ENCODE results near the gene BPIFB4. TPM values are rescaled to one million over a fixed set of nuclear protein-coding genes. Genes with fewer than 3 reads are reported as not detected.

BPIFB4 gene
- total RNA-seq, 1 donor from 2014 or later: not detected

DNA sequence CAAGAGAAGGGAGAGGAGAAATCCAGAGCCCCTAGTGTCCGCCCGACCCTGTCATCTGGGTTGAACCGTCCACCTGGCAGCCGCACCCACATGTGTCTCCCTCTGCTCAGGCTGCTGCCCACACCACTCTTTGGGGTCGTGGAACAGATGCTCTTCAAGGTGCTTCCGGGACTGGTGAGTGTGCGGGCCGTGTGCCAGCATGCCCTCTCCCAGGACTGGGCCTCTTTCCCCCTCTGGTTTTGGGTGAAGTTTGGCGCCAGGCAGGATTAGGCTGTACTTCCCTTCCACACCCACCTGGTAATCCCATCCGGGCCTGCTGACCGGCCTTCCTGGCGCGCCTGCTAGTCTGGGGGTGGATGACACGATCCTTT, 17.8 kb upstream of the BPIFB4 start:
- DNase-seq (ENCODE audit: low spot score): peak; percentile 5

DNA sequence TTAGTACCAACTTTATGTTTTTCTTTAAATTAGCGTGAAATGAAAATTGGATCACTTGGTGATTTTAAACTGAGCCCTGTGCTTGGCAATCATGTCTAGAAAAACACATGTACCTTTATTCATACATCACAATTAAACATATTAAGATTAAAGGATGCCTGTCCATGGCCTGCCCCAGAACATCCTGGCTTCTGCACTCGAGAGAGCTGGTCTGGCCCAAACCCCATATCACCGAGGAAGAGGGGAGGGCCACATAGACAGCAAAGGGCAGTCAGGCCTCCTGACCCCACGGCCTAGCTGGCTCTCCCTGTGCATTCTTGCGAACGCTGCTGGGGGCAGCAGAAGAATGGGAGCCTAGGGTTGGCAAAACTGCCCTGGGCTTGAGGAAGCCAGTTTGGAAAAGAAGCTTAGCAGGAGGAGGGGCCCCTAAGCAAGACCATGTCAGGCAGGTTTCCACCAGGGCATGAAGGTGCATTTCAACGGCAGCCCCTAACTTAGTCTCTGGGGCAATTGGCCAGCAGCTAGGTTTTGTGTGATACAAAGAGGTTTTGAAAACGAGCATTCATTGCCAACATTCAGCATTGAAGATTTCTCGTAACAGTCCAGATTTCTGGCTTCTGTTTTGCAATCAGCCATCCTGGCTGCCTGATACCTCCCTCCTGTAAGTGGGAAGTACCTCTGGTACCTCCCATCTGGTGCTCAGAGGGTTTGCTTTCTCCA, 17.2 kb upstream of the BPIFB4 start:
- DNase-seq (ENCODE audit: low spot score): no peak

DNA sequence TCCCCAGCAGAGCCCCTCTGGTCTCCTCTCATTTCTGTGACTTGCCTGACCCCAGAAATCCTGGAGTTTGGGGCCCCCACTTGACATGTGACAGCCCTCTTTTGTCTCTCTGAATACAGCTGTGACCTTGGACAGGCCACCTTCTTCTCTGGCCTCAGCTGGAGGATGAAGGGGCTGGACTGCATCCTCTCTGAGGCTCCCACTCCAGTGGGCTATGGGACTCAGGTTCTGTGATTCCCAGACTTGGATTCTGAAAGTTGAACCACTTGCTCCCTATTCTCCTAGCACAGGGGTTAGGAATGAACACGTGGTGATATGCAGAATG, 16.7 kb upstream of the BPIFB4 start:
- no peak for DNase-seq (ENCODE audit: low spot score)

DNA sequence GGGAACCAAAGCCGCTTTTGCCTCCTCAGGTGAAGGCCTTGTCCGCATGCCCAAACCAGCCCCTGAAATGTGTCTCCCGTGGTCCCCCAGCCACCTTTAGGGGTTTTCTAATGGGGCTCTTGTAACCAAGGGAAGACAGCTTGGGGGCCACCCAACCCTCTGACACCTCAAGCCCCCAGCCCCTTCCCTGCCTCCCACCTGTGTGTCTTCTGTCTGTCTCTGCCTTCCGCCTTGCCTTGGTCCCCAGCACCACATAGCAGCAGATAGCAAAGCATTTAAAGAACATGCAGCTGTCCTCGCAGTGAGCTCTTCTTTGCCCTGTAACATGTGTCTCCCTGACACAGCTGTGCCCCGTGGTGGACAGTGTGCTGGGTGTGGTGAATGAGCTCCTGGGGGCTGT, 16.2 kb upstream of the BPIFB4 start:
- DNase-seq (ENCODE audit: low spot score): no peak

DNA sequence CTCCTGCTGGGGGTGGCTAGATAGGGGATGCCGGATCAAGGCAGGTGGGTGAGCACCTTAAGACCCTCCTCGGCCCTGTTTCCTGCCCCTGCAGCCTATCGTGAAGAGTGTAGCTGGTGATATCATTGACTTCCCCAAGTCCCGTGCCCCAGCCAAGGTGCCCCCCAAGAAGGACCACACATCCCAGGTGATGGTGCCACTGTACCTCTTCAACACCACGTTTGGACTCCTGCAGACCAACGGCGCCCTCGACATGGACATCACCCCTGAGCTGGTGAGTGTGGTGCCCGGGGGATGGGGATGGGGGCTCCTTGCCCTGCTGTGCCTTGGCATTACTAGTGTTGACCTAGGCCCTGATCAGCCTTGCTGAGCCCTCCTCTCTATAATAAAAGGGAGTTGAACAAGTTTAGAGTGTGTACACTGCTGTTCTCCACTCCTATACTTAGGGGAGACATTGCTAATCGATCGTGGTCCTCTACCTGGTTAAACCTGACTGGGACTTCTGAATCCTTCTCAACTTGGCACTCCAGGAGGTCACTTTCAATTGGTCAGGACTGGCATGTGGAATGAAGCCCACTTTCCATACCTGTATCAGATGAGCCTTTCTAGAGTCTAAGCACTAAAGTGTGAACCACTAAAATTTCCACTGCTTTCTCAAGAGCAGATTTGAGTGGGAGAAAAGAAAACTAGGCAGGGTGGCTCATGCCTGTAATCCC, 14.7 kb upstream of the BPIFB4 start:
- no peak for DNase-seq (ENCODE audit: low spot score)

DNA sequence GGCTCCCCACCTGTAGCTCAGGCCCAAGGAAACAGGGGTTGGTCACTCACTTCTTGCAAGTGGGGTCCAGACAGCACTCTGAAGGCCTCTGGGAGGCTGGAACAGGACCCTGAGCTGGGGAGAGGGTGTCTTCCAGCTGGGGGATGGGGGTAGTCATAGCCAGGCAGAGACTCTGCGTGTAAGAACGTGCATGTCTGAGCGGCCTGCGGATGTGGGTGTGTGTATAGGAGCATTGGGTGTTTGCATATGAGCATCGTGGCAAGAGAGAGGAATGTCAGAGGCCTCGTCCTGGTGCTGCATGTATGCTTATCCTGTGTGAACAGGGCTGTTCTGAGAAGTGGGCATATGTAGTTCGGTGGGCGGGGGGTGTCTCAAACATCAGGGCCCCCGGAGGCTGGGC, 13.7 kb upstream of the BPIFB4 start:
- no peak for DNase-seq (ENCODE audit: low spot score)

DNA sequence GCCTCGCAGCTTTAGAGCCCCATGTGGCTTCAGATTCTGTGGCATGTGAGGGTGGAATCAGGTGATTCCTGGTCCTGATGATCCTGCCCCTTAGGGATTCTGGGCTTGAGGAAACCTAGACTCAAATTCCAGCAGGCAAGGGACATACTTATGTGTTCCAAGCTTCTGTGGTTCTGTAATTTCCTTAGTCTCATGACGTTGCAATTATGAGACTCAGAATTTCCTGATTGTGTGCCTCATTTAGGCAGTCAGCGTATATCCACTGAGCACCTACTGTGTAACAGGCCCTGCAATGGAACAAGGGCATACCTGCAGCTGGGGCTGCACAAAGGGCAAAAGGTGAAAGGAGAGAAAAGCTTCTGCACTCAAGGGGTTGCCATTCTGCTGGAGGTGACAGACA, 11.6 kb upstream of the BPIFB4 start:
- no peak for DNase-seq (ENCODE audit: low spot score)

DNA sequence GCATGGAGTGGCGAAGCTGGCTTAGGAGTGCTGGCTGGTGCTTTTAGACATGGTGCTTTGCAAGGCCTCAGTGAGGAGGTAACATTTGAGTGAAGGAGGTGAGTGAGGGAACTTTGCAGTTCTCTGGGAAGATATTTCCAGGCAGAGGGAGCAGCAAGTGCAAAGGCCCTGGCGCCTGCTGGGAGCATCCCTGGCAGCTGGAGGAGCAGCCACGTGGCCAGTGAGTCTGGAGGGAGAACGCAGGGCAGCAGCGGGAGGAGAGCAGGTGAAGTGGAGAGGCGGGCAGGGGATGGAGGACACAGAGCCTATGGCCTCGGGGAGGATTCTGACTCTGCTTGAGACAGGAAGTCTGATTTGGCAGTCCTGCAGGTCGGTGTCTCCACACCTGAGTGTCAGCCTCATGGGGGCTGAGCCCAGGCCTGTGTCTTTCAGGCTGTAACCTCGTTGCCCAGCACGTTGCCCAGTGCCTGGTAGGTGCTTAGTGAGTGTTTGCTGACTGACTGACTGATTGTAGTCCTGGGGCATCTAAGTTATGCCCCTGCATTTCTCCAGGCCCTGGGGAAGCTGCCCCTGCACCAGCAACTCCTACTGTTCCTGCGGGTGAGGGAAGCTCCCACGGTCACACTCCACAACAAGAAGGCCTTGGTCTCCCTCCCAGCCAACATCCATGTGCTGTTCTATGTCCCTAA, 11.0 kb upstream of the BPIFB4 start:
- DNase-seq (ENCODE audit: low spot score): no peak

DNA sequence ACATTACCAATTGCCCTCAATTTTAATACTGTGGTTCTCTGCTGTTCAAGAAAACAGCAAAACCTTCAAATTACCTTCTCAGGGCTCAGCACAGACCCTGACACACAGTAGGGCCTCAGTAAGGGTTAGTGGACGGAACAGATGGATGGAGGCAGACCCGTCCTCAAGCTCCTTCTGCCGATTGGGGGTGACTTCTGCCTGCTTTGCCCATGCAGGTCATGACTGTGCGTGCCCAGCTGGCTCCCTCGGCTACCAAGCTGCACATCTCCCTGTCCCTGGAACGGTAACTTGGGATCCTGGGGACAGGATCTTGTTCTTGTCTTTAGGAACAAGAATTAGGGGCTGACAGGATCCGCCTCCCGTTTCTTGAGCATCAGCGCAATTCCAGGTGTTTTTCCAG, 9.8 kb upstream of the BPIFB4 start:
- no peak for DNase-seq (ENCODE audit: low spot score)

DNA sequence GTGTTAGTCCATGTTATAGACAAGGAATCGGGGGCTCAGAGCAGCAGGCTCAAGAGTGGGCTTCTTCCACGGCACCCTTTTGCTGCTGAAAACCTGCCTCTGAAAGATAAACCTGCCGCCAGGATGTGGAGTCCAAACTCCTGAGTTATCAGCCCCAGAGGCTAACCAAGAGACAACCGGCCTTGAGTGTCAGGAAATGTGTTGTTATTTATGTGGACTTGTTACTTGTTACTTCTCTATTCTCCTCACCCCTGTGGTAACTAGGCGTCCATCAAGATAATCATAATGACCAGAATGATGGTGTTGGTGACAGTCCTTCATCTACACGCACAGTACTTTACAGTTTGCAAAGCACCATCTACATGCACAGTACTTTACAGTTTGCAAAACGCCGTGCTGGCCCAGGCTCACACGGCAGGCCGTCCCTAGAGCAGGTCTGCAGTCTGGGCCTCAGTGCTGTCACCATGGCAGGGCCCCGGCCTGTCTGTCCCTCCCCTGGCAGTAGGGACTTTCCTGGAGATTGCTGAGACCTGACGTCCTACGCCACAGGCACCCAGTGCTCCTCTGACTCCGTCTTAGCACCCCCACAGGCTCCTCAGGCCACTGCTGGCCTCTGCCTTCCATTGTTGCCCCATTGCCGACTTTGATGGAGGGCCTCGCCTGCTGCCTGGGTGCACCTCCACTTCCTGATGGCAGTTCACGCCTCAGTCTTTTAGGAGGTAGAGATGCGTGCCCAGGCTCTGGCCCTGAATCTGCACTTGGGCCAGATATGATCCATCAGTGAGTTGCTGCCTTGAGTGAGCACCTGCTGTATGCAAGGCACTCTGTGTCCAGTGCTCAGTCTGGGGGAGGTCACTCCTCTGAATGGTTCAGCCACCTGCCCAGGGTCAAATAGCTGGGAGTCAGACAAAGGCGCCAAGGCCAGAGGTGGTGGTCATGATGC, 9.1 kb upstream of the BPIFB4 start:
- no peak for DNase-seq (ENCODE audit: low spot score)

DNA sequence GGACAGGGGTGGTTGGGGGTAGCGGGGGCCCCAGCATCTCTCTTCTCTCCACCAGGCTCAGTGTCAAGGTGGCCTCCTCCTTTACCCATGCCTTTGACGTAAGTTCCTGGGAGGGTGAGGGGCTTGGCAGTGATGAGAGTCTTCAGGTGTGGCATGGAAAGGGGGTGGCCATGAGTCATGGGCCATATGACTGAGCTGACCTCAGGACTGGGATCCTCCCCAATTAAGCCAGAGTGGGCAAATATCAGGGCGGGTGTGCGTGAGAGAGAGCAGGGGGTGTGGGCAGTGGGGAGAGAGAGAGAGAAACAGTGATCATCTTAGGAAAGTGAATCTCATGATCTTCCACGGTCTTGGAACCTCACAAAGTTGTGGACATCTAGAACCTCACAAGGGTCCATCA, 8.2 kb upstream of the BPIFB4 start:
- no peak for DNase-seq (ENCODE audit: low spot score)

DNA sequence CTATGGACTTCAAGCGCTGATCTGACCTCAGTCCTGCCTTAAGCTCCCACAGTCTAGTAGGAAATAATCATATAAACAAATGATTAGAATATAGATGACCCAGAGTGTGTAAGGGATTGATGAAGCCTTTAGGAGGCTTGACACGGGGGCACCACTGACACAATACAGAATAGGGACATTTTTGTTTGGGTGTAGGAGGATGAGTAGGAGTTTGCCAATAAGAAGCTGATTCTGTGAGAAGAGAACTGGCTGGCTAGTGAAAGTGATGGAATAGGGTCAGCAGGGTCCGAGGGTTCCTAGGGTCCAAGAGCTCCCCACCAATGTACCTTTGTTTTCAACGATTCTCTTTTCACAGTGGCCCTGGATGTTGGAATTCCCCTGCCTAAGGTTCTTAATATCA, 7.1 kb upstream of the BPIFB4 start:
- no peak for DNase-seq (ENCODE audit: low spot score)

DNA sequence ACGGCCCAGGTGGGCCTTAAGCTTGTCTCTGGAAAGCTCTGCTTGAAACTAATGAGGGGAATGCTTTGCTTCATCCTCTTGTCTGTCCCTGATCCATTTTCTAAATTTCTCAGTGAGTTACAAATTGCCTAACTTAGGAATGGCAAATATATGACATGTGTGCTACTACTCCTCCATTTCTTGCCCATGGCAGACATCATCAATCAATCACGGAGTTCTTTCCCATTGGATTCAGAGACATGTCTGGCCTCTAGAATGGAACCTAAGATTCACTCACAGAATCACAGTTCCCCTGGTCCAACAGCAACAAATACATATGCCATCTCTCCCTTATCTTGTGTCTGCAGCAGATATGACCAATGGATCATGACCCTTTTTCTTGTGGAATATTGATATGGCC, 6.6 kb upstream of the BPIFB4 start:
- no peak for DNase-seq (ENCODE audit: low spot score)

DNA sequence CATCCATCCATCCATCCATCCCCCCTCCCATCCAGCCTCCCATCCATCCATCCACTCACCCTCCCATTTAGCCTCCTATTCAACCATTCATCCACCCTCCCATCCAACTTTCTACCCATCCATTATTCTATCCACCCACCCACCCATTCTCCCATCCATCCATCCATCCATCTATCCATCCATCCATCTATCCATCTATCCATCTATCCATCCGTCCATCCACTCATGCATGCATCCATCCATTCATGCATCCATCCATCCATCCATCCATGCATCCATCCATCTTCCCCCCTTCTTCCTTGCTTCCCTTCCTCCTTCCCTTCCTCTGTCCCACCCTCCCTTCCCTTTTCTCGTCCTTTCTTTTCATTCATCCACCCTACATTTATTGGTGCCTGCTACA, 4.8 kb upstream of the BPIFB4 start:
- no peak for DNase-seq (ENCODE audit: low spot score)

DNA sequence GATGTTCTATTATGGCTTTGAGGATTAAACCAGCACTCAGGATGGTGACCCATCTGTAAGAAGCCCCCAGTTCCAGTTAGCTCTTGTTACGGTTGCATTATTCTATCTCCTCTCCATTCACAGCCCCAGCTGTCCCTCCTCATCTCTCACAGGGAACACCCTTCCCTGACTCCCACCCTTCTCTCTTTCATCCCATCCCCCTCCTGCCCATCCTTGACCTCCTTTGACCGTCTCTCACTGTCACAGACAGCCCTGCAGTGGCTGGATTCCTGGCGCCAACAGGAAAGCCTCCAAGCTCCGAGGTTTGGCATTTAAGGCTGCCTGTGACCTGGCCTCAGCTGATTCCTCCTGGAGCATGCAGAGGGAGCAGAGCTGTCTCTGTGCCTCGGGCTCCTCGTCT, 4.2 kb upstream of the BPIFB4 start:
- DNase-seq (ENCODE audit: low spot score): no peak

DNA sequence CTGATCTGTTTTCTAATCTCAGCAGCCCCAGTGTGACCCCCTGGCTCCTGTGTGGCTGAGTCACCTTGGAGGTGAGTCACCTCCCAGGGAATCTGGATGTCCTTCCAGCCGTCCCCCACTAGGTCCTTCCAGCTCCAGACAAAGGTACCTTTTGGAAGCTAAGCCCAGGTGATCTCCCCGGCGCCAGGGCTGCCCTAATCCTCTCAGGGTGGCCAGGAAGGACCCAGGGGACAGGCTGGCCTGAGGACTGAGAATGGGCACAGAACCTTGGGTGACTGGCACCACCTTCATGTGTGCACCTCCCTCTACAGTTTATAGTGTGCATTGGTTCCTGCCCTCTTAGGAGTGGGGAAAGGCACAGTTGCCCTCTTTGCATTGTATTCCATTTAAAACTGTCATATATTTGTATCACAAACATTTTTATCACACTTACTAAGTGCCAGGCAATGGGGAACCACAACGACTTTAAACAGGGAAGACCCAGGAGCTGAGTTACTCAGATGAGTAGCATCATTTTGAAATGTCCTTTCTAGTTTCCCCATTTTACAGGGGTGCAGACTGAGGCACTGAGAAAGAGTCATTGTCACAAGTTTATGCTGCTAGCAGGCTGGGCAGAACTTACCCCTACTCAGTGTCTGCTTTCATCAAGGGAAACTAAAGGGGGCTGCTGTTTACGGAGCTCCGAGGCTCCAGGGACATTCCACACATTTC, 2.6 kb upstream of the BPIFB4 start:
- DNase-seq (ENCODE audit: low spot score): no peak

DNA sequence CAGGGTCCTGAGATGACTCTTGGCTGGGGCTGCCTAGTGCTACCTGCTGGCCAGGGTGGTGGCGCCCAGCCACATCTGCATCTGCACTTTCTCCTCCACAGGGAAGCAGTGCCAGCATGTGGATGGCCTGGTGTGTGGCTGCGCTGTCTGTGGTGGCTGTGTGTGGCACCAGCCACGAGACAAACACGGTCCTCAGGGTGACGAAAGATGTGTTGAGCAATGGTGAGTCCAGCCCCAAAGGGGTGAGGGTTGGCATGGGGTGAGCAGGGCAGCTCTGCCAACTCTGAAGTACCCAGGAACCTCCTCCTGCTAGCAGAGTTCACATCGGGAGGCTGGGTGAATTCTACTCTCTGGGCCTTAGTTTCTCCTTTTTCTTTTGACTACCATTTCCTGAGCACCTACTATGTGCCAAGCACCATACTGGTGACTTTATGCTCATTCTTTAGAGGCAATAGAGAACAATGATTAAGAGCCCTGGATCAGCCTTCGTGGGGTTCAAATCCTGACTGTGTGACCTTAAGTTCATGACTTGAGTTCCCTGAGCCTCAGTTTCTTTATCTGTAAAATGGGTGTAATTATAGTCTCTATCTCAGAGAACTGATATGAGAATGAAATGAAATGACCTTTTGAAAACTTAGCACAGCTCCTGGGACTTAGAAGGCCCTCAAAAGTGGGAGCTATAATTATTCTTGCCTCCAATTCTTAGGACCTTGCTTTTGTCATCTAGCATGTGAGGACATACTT, 2.1 kb downstream of the BPIFB4 start:
- no peak for DNase-seq (ENCODE audit: low spot score)

DNA sequence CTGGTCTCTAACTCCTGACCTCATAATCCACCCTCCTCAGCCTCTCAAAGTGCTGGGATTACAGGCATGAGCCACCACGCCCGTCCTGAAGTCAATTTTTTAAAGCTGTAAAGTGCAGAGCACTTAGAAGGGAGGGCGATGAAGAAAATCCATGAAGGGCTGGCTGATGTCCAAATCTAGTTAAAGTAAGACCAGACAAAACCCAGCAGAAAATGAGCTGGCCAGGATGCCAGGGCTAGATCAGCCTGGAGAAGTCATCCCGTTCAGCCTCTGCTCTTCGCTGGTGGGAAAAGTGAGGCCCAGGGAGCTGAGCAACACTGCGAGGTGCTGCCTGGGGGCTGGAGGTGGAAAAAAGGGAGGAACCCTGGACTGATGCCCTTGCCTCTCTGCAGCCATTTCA, 3.1 kb downstream of the BPIFB4 start:
- peak; percentile 87 for DNase-seq (ENCODE audit: low spot score)

DNA sequence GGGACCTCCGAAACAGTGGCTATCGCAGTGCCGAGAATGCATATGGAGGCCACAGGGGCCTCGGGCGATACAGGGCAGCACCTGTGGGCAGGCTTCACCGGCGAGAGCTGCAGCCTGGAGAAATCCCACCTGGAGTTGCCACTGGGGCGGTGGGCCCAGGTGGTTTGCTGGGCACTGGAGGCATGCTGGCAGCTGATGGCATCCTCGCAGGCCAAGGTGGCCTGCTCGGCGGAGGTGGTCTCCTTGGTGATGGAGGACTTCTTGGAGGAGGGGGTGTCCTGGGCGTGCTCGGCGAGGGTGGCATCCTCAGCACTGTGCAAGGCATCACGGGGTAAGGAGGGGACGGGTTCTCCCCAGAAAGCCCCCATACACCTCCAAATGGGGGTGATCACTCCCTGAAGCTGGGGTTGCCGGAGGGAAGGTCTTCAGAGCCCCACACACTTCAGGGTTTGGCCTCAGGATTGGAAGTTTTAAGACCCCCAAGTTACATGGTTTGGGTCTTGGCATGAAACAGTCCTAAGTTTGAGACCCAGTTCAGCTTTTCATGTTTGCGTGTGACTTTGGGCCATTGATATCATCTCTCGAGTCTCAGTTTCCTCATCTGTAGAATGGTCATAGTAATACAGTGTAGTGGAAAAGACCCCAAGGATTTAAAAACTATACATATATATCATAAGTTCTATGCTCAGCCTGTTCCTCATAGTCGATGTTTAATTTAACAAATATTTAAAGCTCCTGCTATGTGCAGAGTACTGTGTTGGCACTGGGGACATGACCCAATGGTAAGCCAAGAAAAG, 4.3 kb downstream of the BPIFB4 start:
- DNase-seq (ENCODE audit: low spot score): no peak

DNA sequence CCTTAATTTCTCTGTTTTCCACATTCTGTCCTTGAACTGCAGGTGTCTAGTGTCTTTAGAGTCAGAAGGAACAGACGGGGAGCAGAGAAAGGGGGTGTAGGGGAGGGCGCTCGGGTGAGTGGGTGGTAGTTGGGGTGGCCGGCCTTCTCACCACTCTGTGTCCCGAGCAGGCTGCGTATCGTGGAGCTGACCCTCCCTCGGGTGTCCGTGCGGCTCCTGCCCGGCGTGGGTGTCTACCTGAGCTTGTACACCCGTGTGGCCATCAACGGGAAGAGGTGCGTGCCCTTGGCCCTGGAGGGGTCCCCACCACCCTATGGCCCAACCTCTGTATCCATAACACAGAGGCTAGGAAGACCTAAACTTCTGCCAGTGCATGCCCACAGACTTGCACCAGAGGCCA, 5.3 kb downstream of the BPIFB4 start:
- DNase-seq (ENCODE audit: low spot score): no peak

Measured in umbilical cord (tissue), 2 donors.